NCI-H1417 treated with DMSO at 0.1 percent for 48 hours (cell line): ENCODE data around the gene PLEKHA1.

Source experiments
- DNase-seq: peaks from one replicate; lab custom pipeline; 2025; lab: John Stamatoyannopoulos, UW

Gene PLEKHA1

GRCh38 chr10:122461729-122462532 is 87.4 kb downstream of the PLEKHA1 start:
- no peak for DNase-seq

- no peak for DNase-seq
These were observed 88.3 kb downstream of the PLEKHA1 start for GRCh38 chr10:122462533-122463465.

- DNase-seq = no peak
These were observed 89.2 kb downstream of the PLEKHA1 start for GRCh38 chr10:122463466-122464249.

- no peak for DNase-seq
These were observed 89.7 kb downstream of the PLEKHA1 start for GRCh38 chr10:122464250-122464510.

- no peak for DNase-seq
These were observed 90.1 kb downstream of the PLEKHA1 start for GRCh38 chr10:122464586-122464985.

- no peak for DNase-seq
These were observed 91.0 kb downstream of the PLEKHA1 start for GRCh38 chr10:122465401-122466040.

GRCh38 chr10:122466951-122467381 is 92.5 kb downstream of the PLEKHA1 start:
- DNase-seq = no peak

- DNase-seq = no peak
These were observed 93.2 kb downstream of the PLEKHA1 start for GRCh38 chr10:122467701-122468100.

- DNase-seq = no peak
These were observed 93.9 kb downstream of the PLEKHA1 start for GRCh38 chr10:122468307-122468925.

GRCh38 chr10:122468926-122469781 is 94.6 kb downstream of the PLEKHA1 start:
- no peak for DNase-seq

- DNase-seq = no peak
These were observed 95.3 kb downstream of the PLEKHA1 start for GRCh38 chr10:122469848-122470247.

- no peak for DNase-seq
These were observed 97.1 kb downstream of the PLEKHA1 start for GRCh38 chr10:122471531-122472177.

- DNase-seq = no peak
These were observed 98.6 kb downstream of the PLEKHA1 start for GRCh38 chr10:122473116-122473515.

GRCh38 chr10:122474131-122474818 is 99.8 kb downstream of the PLEKHA1 start:
- DNase-seq = no peak

- no peak for DNase-seq
These were observed 100.6 kb downstream of the PLEKHA1 start for GRCh38 chr10:122475100-122475499.

- no peak for DNase-seq
These were observed 101.3 kb downstream of the PLEKHA1 start for GRCh38 chr10:122475591-122476332.

- DNase-seq = no peak
These were observed 101.8 kb downstream of the PLEKHA1 start for GRCh38 chr10:122476333-122476695.

GRCh38 chr10:122477436-122477835 is 102.9 kb downstream of the PLEKHA1 start:
- DNase-seq = no peak

- no peak for DNase-seq
These were observed 104.5 kb downstream of the PLEKHA1 start for GRCh38 chr10:122478971-122479370.
